CD4-positive, alpha-beta T cell treated with Interleukin-15 for 1 hour (primary cell): ENCODE data around the gene F10.
A peak's percentile ranks its signal among the peaks of the same experiment; 100 is the strongest.

Experiments
- DNase-seq: peaks from one replicate; pipeline ENCODE4 v3.0.0-alpha.2; 2020

Gene F10

DNA sequence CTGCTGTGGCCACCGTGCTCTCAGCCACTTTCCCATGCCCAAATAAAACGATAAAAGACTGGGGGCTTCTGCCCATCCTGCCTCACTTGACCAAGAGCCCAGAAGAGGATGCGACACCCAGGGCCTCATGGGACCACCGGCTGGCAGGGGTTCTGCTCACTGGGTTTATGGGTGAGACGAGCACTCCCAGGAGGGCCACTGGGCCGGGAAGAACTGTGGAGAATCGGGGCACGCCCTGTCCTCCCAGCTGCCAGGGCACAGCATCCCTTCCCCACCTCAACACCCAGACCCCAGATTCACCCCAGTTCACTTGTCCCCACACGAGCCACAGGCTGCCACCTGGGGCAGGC is 4.7 kb upstream of the F10 start:
- DNase-seq: no peak

GRCh38 chr13:113118261-113119021 is 4.2 kb upstream of the F10 start:
- no peak for DNase-seq

GRCh38 chr13:113119166-113119821 is 3.3 kb upstream of the F10 start:
- no peak for DNase-seq

DNA sequence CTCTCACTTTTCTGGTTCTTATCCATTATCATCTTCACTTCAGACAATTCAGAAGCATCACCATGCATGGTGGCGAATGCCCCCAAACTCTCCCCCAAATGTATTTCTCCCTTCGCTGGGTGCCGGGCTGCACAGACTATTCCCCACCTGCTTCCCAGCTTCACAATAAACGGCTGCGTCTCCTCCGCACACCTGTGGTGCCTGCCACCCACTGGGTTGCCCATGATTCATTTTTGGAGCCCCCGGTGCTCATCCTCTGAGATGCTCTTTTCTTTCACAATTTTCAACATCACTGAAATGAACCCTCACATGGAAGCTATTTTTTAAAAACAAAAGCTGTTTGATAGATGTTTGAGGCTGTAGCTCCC is 2.8 kb upstream of the F10 start:
- DNase-seq: no peak

GRCh38 chr13:113120300-113121182 is 2.1 kb upstream of the F10 start:
- no peak for DNase-seq

DNA sequence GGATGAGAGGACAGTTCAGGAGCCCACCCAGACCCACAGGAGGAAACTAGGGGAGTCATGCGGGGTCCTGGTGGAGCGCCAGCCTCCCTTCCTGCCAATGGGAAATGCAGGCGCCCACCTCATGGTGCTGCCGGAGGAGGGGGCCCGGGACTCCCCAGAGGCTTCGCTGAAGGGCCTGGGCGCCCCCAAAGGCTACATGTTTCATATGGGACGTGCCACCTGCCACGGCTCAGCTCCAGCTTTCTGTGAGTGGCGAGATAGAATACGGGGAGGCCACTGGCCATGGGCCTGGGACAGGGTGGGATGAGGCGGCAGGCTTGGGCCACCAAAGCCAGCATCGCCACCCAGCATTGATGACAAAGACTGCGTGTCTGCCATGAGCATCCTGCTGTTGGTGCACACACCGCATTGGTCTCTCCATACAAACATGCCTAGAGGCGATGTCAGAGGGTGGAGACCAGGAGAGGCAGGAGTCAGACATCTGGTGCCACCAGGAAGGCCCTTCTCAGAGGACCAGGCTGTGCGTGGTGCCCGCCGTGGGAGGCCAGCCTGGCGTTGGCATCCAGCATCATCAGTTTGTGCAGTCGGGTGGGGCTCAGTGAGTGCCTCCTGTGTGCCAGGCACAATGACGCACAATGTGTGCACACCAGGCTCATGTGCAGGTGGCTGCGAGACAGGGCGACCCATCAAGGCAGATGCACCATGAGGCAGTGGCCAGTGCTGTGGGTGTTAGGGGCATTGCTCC is 1.2 kb upstream of the F10 start:
- no peak for DNase-seq

DNA sequence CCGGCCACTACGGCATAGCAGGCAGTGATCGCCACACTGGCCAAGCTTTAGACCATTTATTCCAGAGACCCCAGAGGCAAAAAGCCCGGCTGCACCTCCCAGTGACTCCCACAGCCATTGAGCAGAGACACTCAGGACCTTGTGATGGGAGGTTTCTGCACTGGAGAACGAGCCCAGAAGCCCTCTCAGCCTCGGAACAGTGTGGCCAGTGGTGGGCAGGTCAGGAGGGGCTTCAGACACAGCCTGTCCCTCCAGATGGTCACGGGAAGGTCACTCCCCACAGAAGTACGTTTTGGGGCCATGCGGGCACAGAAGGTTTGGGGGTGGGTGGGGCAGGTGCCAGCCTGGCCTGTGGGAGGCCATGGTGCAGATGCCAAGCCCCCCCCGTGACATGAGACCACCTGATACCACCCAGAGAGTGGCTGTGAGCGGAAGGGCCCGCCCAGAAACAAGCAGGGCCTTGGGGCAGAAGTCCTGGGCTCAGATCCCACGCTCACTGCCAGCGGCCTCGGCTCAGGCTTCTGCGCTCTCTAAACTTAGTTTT is 599 bp upstream of the F10 start:
- DNase-seq: no peak

- DNase-seq: no peak
Measured at GRCh38 chr13:113123226-113124201, 915 bp downstream of the F10 start.

- no peak for DNase-seq
Measured at GRCh38 chr13:113124211-113124970, 1.8 kb downstream of the F10 start.

- DNase-seq: no peak
Measured at GRCh38 chr13:113125506-113126264, 3.1 kb downstream of the F10 start.

DNA sequence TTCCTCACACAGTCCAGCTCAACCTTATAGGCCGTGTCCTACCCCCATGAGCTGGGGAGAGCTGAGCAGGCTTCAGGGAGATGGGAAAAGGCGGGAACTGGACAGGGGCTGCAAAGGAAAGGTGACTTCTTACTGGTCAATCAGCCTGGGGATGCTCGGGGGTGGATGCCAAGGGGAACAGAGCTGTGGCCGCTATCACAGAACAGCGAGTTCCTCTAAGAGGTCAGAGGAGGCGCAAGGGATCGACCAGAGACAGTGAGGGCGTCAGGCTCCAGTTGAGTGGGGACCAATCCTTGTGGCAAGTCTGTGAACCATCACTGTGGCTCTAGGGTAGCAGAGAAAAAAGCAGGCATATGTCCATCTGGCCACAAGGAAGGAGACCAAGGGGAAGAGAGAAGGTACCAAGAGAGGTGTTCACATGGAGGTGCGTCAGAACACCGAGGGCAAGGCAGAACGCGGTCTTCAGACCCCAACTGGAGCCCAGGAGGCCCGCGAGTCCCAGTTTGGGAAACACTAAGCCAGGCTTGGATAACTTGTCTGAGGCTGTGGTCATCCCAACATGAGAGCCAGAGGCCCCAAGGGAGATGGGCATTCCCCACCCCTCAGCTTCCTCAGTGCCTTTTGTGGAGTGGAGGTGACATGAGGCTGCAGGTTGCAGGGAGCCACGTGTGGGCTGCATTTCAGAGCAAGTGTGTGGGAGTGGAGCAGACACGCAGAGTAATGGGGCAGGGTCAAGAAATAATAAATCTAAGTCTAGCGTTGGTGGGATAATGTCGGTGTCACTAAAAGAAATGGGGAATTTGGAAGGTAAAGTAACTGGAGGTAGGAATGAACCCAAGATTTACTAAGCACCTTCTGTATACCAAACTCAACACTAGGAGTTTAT is 3.9 kb downstream of the F10 start:
- no peak for DNase-seq

DNA sequence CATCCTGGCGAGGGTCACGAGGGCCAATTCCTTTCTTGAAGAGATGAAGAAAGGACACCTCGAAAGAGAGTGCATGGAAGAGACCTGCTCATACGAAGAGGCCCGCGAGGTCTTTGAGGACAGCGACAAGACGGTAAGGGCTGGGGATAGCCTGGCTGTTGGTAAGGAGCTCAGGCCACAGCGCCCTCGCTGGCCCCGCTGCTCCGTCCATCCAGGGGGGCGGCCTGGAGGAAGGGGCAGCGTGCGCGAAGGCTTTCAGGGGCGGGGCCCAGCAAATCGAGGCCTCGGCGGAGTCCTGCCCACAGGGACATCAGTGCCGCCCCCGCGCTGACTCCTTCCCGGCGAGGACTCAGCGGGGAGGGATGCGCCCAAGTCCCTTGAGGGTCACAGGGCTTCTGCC is 6.9 kb downstream of the F10 start:
- no peak for DNase-seq

DNA sequence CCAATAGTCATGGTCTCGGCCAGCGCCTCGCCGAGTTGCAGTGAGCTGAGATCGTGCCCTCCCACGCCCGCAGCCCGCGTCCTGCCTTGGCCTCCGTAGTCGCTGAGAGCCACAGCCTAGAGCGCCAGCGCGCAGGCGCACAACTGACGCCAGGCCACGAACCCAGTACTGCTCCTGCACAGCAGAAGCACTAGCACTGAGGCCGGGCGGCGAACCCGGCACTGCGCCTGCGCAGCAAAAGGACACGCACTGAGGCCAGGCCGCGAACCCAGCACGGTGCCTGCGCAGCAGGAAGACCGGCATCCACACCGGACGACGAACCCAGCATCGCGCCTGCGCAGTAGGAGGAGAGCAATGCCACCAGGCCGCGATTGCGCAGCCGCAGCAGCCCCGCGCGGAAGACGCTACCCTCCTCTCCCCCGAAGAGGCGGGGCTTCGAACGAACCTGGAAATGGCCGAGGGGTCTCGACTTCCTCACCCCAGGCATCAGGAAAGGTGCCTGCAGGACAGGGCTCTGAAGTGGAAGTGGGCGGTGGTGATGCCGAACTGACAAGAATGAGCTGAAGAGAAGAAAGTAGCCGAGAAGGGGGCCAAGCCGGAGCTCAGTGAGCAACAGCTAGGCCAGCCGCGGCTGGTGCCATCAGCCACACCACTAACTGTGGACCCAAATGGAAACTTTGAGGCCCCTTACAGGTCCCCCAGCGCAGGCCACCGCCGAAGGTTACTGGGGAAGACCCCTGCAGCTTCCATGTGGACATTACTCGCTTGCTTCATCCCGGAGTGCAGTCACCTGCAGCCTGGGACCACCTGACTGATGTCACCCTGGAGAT is 7.5 kb downstream of the F10 start:
- peak; percentile 34 for DNase-seq

GRCh38 chr13:113135281-113135760 is 12.7 kb downstream of the F10 start:
- no peak for DNase-seq

DNA sequence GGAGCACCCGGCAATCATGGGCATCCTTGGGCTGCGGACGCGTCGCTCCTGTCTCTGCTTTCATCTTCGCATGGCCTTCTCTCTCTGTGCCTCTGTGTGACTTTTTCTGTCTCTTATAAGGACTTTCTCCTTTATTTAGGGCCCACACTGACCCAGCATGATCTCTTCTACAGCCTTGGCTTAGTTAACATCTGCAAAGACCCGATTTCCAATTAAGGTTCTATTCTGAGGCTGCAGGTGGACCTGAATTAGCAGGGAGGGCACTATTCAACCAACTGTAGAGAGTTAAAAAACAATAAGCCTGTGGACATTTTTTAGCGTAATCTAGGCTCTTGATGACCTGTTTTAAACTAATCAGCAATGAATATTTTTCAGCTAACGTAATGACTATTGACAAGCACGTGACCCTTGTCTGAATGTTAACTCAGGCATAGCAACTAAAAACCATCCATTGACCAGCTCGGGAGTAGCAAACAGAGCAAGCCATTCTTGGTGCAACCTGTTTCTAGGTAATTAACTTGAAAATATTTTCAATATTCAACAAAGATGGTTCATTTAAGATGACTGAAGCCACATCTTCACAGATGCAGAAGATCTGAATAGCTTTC is 15.2 kb downstream of the F10 start:
- no peak for DNase-seq

GRCh38 chr13:113138792-113139551 is 16.4 kb downstream of the F10 start:
- DNase-seq: no peak

DNA sequence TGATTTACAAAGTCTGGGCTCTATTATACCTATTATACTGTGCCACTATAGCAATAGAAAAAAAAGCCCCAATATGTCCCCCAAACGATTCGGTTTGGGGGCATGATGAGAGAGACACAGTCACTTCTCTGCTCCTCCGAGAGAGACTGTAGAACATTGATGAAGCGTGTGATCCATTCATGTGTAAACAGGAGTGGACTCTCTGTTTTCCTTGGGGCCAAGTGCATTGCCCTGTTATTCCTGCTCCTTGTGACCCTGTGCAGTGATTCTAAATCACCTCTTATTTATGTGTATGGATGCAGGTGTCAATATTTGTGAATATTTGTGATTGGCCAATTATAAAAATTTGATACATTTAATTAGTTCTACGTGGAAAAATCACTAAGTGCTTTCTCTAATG is 17.0 kb downstream of the F10 start:
- no peak for DNase-seq
